Skeletal muscle tissue (tissue), 4 donors: ENCODE results near the gene NUDT1. TPM values are rescaled to one million over a fixed set of nuclear protein-coding genes. Genes with fewer than 3 reads are reported as not detected.

Source experiments
- H3K27ac ChIP-seq: one replicate; pipeline ENCODE4 v1.7.0; 2013; ENCODE audit warnings: mild to moderate bottlenecking, low read depth, low read length, inconsistent platforms
- H3K27me3 ChIP-seq, 3 donors: one replicate each; pipeline ENCODE4 v1.7.0; 2013; ENCODE audit warnings: low read length in 3 of 3; ENCODE audit not compliant: control insufficient read depth in 3 of 3, insufficient read depth in 3 of 3
- H3K36me3 ChIP-seq, 3 donors: one replicate each; pipeline ENCODE4 v1.7.0; 2013; ENCODE audit warnings: low read length in 3 of 3; ENCODE audit not compliant: control insufficient read depth in 3 of 3, insufficient read depth in 3 of 3
- H3K4me1 ChIP-seq, 3 donors: one replicate each; pipeline ENCODE4 v1.7.0; 2013; ENCODE audit warnings: low read length in 3 of 3, mild to moderate bottlenecking in 3 of 3; ENCODE audit not compliant: control insufficient read depth in 3 of 3, insufficient read depth in 3 of 3
- H3K4me3 ChIP-seq, 3 donors: one replicate each; pipeline ENCODE4 v1.7.0; 2013; ENCODE audit warnings: low read length in 3 of 3
- H3K9ac ChIP-seq, 3 donors: one replicate each; pipeline ENCODE4 v1.7.0; 2013; ENCODE audit warnings: low read length in 3 of 3, mild to moderate bottlenecking in 3 of 3, moderate library complexity in 2 of 3, low read depth in 1 of 3
- H3K9me3 ChIP-seq, 3 donors: one replicate each; pipeline ENCODE4 v1.7.0; 2013; ENCODE audit warnings: low read length in 3 of 3; ENCODE audit not compliant: control insufficient read depth in 3 of 3
- total RNA-seq: library from RNA; depleted of rRNA; stranded (reverse); fragments of >200 nt; gene quantifications from one replicate; pipeline ENCODE4 v1.2.3, GENCODE V29; 2014
- donor health status: Osteomylitis.

Gene NUDT1
- total RNA-seq, 1 donor from 2014 or later = 20.9 TPM

DNA sequence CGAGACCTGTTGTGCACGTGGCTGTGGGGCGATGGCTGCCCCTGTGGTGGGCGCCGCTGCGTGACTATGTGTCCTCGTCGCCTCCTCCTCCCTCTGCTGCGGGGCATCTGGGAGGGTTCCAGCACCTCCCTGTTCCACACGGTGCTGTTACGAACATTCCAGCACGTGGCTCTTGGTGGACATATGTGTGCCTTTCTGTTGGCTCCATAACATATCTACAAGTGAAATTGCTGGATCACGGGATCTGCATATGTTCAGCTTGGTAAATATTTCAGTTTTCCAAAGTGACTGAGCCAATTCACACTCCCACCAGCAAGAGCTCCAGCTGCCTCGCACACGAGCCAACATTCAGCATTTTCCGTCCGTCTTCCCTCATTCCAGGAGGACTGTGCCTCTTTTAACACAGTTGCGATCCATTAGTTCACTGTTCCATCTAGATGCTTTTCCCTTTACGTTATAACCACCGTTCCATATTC is 47.1 kb downstream of the NUDT1 start:
- Histone ChIP-seq H3K4me3 (no peak overlapping the region), H3K27ac (no peak overlapping the region), H3K9ac (no peak overlapping the region), H3K27me3 (no peaks in the 10 kb centered on the region), H3K9me3 (no peaks in the 10 kb centered on the region), H3K4me1 (no peaks in the 10 kb centered on the region), H3K36me3 (no peaks in the 10 kb centered on the region)

DNA sequence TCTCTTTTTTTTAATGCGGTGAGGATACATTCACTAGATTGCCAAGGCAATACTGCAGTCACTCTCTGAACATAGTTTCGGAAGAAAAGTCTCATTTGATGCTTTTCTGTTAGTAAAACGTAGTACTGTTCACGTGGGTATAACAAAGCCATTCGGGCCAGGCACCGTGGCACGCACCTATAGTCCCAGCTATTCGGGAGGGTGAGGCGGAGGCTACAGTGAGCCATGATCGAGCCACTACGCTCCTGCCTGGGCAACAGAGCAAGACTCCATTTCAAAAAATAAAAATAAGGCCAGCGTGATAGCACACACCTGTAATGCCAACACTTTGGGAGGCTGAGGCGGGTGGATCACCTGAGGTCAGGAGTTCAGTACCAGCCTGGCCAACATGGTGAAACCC is 47.6 kb downstream of the NUDT1 start:
- Histone ChIP-seq H3K4me1 (no peaks in the 10 kb centered on the region), H3K9me3 (no peaks in the 10 kb centered on the region), H3K9ac (no peak overlapping the region), H3K4me3 (no peak overlapping the region), H3K27me3 (no peaks in the 10 kb centered on the region), H3K27ac (no peak overlapping the region), H3K36me3 (no peaks in the 10 kb centered on the region)

DNA sequence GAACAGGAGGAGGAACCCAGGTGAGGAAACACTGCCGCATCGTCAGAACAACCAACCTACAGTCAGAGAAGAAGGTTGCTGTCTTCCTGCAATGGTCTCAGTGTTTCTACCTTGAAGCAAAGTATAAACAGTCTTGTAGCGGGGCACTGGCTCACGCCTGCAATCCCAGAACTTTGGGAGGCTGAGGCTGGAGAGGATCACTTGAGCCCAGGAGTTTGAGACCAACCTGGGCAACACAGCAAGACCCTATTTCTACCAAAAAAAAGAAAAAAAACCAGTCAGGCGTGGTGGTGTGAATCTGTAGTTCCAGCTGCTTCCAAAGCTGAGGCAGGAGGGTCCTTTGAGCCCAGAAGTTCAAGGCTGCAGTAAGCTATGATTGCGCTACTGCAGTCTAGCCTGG is 48.9 kb downstream of the NUDT1 start:
- H3K36me3 ChIP-seq = no peaks in the 10 kb centered on the region
- no peak overlapping the region for H3K27ac ChIP-seq
- no peaks in the 10 kb centered on the region for H3K4me1 ChIP-seq

DNA sequence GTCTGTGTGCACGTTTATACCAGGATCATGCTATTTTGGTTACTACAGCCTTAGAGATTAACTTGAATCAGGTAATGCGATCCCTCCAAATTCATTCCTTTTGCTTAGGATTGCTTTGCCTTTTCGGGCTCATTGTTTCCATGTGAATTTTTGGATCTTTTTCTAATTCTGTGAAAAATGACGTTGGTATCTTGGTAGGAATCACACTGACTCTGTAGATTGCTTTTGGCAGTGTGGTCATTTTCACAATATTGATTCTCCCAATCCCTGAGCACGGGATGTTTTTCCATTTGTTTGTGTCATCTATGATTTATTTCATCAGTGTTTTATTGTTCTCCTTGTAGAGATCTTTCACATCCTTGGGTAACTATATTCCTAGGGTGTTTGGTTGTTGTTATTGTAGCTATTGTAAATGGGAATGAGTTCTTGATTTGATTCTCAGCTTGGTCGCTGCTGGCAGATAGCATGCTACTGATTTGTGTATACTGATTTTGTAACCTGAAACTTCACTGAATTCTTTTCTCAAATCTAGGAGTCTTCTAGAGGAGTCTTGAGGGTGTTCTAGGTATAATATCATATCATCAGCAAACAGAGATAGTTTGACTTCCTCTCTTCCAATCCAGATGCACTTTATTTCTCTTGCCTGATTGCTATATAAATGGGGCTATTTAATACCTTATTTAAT is 54.1 kb downstream of the NUDT1 start:
- Histone ChIP-seq H3K4me1 (no peaks in the 10 kb centered on the region), H3K9me3 (no peaks in the 10 kb centered on the region), H3K9ac (no peak overlapping the region), H3K4me3 (no peak overlapping the region), H3K27me3 (no peaks in the 10 kb centered on the region), H3K36me3 (no peaks in the 10 kb centered on the region), H3K27ac (no peak overlapping the region)

More for the DNA sequence above, 48.9 kb downstream of the NUDT1 start:
- Histone ChIP-seq H3K9me3 (no peaks in the 10 kb centered on the region), H3K27me3 (no peaks in the 10 kb centered on the region), H3K4me3 (no peak overlapping the region), H3K9ac (no peak overlapping the region)

DNA sequence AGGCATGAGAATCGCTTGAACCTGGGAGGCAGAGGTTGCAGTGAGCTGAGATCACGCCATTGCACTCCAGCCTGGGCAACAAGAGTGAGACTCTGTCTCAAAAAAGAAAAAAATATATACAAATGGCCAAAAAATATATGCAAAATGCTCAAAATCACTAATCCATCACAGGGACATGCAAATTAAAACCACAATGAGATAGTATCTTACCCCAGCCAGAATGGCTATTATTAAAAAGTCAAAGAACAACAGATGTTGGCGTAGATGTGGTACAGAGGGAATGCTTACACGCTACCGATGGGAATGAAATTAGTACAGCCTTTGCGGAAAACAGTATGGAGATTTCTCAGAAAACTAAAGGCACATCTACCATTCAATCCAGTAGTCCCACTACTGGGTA is 54.8 kb downstream of the NUDT1 start:
- Histone ChIP-seq H3K9me3 (no peaks in the 10 kb centered on the region), H3K36me3 (no peaks in the 10 kb centered on the region), H3K4me3 (no peak overlapping the region), H3K27ac (no peak overlapping the region), H3K9ac (no peak overlapping the region), H3K4me1 (no peaks in the 10 kb centered on the region), H3K27me3 (no peaks in the 10 kb centered on the region)

DNA sequence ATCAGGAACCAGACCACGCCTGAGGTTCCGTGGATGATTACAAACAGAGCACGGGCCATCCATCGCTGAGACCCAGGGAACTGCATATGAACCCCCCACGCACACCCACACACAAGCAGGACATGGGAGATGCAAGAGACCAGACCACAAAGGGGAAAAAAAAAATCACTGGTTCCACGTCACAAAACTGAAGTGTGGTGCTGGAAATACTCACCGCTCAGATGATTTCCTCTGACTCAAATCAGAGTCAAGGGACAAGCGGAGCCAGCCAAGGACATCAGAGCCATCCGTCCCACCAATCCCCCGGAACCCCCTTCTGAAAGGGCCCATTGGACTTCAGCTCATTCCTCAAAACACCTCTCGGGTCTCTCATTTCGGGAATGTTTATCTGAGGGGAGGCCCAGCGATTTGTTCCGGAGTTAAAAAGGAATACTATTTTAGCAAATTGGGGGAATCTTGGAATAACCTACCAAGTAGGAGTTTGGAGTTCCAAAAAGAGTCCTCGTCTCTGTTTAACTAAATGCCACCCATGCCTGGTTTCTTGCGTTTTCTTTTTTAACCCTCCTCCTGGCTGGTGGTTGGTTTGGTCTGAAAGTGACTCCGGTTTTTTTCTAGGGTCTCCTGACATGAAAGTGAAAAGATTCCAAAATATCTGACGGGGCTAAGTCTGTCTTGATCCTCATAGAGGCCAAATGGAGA is 57.3 kb downstream of the NUDT1 start:
- H3K4me1 ChIP-seq = no peaks in the 10 kb centered on the region
- H3K27me3 ChIP-seq = no peaks in the 10 kb centered on the region
- H3K9me3 ChIP-seq = no peaks in the 10 kb centered on the region
- H3K36me3 ChIP-seq = no peaks in the 10 kb centered on the region
- peak overlapping the region; percentile 56 for H3K27ac ChIP-seq
- H3K9ac ChIP-seq = no peak overlapping the region
- peak overlapping the region in 1 of 3 donors; percentile 7 for H3K4me3 ChIP-seq

DNA sequence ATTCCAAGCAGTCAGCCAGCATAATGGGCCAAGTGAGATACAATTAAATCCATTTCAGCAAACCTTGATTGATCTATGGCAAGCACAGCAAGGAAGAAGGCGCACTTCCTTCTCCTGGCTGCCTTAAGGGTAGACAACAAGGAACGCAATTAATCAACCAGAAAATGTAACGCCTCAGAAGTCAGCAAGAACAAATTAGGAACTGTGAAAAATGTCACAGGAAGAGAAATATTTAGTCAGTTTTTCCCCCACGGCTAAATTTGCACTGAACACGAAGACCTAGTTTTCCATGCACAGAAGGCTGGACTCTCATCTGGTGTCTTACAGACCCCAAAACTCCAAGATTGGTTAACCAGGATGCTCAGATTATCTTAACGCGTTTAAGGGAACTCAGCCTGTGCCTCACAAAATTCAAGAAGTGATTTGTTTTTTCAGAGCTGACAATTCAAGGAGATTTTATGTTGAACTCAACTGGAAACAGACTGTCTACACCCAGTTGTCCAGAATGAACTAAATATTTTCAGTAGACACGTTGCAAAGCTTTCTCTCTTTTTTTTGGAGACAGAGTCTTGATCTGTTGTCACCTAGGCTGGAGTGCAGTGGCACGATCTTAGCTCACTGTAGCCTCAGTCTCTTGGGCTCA is 58.0 kb downstream of the NUDT1 start:
- Histone ChIP-seq H3K27ac (peak overlapping the region; percentile 56), H3K36me3 (no peaks in the 10 kb centered on the region), H3K4me1 (peaks cover 0 to 4% (median 3%) of the 10 kb centered on the region in 3 donors), H3K9ac (no peak overlapping the region), H3K4me3 (no peak overlapping the region), H3K9me3 (no peaks in the 10 kb centered on the region), H3K27me3 (no peaks in the 10 kb centered on the region)

Other genes with a start within 250 kb of the NUDT1 start
- gene MAD1L1, start 9.3 kb upstream of the NUDT1 start, total RNA-seq = 42.3 TPM
- gene MRM2, start within 50 bp of the NUDT1 start, total RNA-seq = 16.7 TPM
- gene SNX8, start 72.2 kb downstream of the NUDT1 start, total RNA-seq = 12.5 TPM
- gene EIF3B, start 112.6 kb downstream of the NUDT1 start, total RNA-seq = 120 TPM
- 1.0 TPM for gene CHST12, start 161.4 kb downstream of the NUDT1 start, total RNA-seq
- gene GRIFIN, start 234.2 kb downstream of the NUDT1 start, total RNA-seq = not detected